ENCODE data around the gene SH3BP4. TPM values are rescaled to one million over a fixed set of nuclear protein-coding genes. Genes with fewer than 3 reads are reported as not detected.
A peak's percentile ranks its signal among the peaks of the same experiment; 100 is the strongest.

SH3BP4 gene
- total and polyA plus RNA-seq, 2 of the 13 experiments (the other 11 are each of a cell fraction or from before 2014, with no cell fraction given) = 34.6 to 99.1 TPM

GRCh38 chr2:234998404-234999211 is 46.8 kb downstream of the SH3BP4 start (continued):
- no peak for TF ChIP-seq ZNF512 (CRISPR knock-in tag; IDR thresholded peaks at IDR 0.05)
- TF ChIP-seq TOPORS (CRISPR knock-in tag; IDR thresholded peaks at IDR 0.05) = no peak
- TF ChIP-seq ZKSCAN1 (IDR thresholded peaks at IDR 0.05; ENCODE audit: low read length) = no peak
- TF ChIP-seq, protein P1, sequence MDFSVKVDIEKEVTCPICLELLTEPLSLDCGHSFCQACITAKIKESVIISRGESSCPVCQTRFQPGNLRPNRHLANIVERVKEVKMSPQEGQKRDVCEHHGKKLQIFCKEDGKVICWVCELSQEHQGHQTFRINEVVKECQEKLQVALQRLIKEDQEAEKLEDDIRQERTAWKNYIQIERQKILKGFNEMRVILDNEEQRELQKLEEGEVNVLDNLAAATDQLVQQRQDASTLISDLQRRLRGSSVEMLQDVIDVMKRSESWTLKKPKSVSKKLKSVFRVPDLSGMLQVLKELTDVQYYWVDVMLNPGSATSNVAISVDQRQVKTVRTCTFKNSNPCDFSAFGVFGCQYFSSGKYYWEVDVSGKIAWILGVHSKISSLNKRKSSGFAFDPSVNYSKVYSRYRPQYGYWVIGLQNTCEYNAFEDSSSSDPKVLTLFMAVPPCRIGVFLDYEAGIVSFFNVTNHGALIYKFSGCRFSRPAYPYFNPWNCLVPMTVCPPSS (IDR thresholded peaks at IDR 0.05) = no peak
- TF ChIP-seq, protein P2, sequence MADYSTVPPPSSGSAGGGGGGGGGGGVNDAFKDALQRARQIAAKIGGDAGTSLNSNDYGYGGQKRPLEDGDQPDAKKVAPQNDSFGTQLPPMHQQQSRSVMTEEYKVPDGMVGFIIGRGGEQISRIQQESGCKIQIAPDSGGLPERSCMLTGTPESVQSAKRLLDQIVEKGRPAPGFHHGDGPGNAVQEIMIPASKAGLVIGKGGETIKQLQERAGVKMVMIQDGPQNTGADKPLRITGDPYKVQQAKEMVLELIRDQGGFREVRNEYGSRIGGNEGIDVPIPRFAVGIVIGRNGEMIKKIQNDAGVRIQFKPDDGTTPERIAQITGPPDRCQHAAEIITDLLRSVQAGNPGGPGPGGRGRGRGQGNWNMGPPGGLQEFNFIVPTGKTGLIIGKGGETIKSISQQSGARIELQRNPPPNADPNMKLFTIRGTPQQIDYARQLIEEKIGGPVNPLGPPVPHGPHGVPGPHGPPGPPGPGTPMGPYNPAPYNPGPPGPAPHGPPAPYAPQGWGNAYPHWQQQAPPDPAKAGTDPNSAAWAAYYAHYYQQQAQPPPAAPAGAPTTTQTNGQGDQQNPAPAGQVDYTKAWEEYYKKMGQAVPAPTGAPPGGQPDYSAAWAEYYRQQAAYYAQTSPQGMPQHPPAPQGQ (CRISPR knock-in tag; IDR thresholded peaks at IDR 0.05; ENCODE audit: borderline replicate concordance) = 0 out of 2 replicates have a peak, but pooled peaks have one; percentile 50
- TF ChIP-seq, protein P3, sequence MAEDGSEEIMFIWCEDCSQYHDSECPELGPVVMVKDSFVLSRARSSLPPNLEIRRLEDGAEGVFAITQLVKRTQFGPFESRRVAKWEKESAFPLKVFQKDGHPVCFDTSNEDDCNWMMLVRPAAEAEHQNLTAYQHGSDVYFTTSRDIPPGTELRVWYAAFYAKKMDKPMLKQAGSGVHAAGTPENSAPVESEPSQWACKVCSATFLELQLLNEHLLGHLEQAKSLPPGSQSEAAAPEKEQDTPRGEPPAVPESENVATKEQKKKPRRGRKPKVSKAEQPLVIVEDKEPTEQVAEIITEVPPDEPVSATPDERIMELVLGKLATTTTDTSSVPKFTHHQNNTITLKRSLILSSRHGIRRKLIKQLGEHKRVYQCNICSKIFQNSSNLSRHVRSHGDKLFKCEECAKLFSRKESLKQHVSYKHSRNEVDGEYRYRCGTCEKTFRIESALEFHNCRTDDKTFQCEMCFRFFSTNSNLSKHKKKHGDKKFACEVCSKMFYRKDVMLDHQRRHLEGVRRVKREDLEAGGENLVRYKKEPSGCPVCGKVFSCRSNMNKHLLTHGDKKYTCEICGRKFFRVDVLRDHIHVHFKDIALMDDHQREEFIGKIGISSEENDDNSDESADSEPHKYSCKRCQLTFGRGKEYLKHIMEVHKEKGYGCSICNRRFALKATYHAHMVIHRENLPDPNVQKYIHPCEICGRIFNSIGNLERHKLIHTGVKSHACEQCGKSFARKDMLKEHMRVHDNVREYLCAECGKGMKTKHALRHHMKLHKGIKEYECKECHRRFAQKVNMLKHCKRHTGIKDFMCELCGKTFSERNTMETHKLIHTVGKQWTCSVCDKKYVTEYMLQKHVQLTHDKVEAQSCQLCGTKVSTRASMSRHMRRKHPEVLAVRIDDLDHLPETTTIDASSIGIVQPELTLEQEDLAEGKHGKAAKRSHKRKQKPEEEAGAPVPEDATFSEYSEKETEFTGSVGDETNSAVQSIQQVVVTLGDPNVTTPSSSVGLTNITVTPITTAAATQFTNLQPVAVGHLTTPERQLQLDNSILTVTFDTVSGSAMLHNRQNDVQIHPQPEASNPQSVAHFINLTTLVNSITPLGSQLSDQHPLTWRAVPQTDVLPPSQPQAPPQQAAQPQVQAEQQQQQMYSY (CRISPR knock-in tag; IDR thresholded peaks at IDR 0.05) = no peak
- no peak for TF ChIP-seq BRCA1 (CRISPR knock-in tag; IDR thresholded peaks at IDR 0.05)
- TF ChIP-seq, protein P4, sequence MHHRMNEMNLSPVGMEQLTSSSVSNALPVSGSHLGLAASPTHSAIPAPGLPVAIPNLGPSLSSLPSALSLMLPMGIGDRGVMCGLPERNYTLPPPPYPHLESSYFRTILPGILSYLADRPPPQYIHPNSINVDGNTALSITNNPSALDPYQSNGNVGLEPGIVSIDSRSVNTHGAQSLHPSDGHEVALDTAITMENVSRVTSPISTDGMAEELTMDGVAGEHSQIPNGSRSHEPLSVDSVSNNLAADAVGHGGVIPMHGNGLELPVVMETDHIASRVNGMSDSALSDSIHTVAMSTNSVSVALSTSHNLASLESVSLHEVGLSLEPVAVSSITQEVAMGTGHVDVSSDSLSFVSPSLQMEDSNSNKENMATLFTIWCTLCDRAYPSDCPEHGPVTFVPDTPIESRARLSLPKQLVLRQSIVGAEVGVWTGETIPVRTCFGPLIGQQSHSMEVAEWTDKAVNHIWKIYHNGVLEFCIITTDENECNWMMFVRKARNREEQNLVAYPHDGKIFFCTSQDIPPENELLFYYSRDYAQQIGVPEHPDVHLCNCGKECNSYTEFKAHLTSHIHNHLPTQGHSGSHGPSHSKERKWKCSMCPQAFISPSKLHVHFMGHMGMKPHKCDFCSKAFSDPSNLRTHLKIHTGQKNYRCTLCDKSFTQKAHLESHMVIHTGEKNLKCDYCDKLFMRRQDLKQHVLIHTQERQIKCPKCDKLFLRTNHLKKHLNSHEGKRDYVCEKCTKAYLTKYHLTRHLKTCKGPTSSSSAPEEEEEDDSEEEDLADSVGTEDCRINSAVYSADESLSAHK (CRISPR knock-in tag; IDR thresholded peaks at IDR 0.05; ENCODE audit: borderline replicate concordance) = no peak
- TF ChIP-seq, protein P5, sequence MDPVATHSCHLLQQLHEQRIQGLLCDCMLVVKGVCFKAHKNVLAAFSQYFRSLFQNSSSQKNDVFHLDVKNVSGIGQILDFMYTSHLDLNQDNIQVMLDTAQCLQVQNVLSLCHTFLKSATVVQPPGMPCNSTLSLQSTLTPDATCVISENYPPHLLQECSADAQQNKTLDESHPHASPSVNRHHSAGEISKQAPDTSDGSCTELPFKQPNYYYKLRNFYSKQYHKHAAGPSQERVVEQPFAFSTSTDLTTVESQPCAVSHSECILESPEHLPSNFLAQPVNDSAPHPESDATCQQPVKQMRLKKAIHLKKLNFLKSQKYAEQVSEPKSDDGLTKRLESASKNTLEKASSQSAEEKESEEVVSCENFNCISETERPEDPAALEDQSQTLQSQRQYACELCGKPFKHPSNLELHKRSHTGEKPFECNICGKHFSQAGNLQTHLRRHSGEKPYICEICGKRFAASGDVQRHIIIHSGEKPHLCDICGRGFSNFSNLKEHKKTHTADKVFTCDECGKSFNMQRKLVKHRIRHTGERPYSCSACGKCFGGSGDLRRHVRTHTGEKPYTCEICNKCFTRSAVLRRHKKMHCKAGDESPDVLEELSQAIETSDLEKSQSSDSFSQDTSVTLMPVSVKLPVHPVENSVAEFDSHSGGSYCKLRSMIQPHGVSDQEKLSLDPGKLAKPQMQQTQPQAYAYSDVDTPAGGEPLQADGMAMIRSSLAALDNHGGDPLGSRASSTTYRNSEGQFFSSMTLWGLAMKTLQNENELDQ (CRISPR knock-in tag; IDR thresholded peaks at IDR 0.05; ENCODE audit: borderline replicate concordance) = no peak
- TF ChIP-seq DRAP1 (CRISPR knock-in tag; IDR thresholded peaks at IDR 0.05) = peak; percentile 34; the same call in 1 of the 2 replicates
- TF ChIP-seq TCF7 (IDR thresholded peaks at IDR 0.05; ENCODE audit: low read depth) = peak; percentile 14; the same call in 1 of the 2 replicates
- TF ChIP-seq ZNF790 (CRISPR knock-in tag; IDR thresholded peaks at IDR 0.05; ENCODE audit: borderline replicate concordance) = no peak

All from HepG2 (cell line).